ENCODE measurements around the gene P2RY2.

- TF ChIP-seq GATA2 (IDR thresholded peaks at IDR 0.05; ENCODE audit: low read depth, low read length) (no peak), GATA3 (IDR thresholded peaks at IDR 0.05; ENCODE audit: low read depth, low read length) (no peak)
These were observed 8.4 kb downstream of the P2RY2 start for GRCh38 chr11:73226297-73227006.
